Measurements from ENCODE around the gene FMNL3. TPM values are rescaled to one million over a fixed set of nuclear protein-coding genes. Genes with fewer than 3 reads are reported as not detected.

The FMNL3 gene
- total RNA-seq, 4 donors from 2014 or later = 48.3 to 64.2 (median 58.9) TPM

- DNase-seq (ENCODE audit: low spot score in 2 of 2) = no peak
- no peaks in the 10 kb centered on the region for H3K27me3 ChIP-seq
- 53 to 60% methylated on average over 3 of the region's 3 CpGs for WGBS, 2 donors
- H3K4me1 ChIP-seq = peaks cover 0 to 56% (median 12%) of the 10 kb centered on the region in 4 donors
- no peak overlapping the region for H3K27ac ChIP-seq
- TF ChIP-seq EP300 (IDR thresholded peaks at IDR 0.05) (no peak), CTCF (IDR thresholded peaks at IDR 0.05) (no peak), POLR2A (IDR thresholded peaks at IDR 0.05) (no peak)
- H3K9me3 ChIP-seq = no peaks in the 10 kb centered on the region
- no peaks in the 10 kb centered on the region for H3K36me3 ChIP-seq
- no peak overlapping the region for H3K4me3 ChIP-seq
These were observed 14.4 kb downstream of the FMNL3 start for GRCh38 chr12:49692851-49693250.

- H3K27me3 ChIP-seq = no peaks in the 10 kb centered on the region
- H3K36me3 ChIP-seq = no peaks in the 10 kb centered on the region
- H3K27ac ChIP-seq = peak overlapping the region in 1 of 4 donors; percentile 43
- no peak overlapping the region for H3K4me3 ChIP-seq
- TF ChIP-seq POLR2A (IDR thresholded peaks at IDR 0.05) (no peak), EP300 (IDR thresholded peaks at IDR 0.05) (no peak), CTCF (IDR thresholded peaks at IDR 0.05) (no peak)
- no peak for DNase-seq (ENCODE audit: low spot score in 2 of 2)
- H3K4me1 ChIP-seq = peaks cover 0 to 50% (median 4%) of the 10 kb centered on the region in 4 donors
- no peaks in the 10 kb centered on the region for H3K9me3 ChIP-seq
These were observed 17.4 kb downstream of the FMNL3 start for GRCh38 chr12:49689785-49690184.

- WGBS, 2 donors = 62 to 65% methylated on average over 2 of the region's 2 CpGs
- H3K36me3 ChIP-seq = no peaks in the 10 kb centered on the region
- DNase-seq (ENCODE audit: low spot score in 2 of 2) = no peak
- H3K27ac ChIP-seq = peak overlapping the region in 1 of 4 donors; percentile 43
- no peak overlapping the region for H3K4me3 ChIP-seq
- no peaks in the 10 kb centered on the region for H3K27me3 ChIP-seq
- peaks cover 0 to 54% (median 9%) of the 10 kb centered on the region in 4 donors for H3K4me1 ChIP-seq
- TF ChIP-seq POLR2A (IDR thresholded peaks at IDR 0.05) = no peak
- TF ChIP-seq CTCF (IDR thresholded peaks at IDR 0.05) = no peak
- TF ChIP-seq EP300 (IDR thresholded peaks at IDR 0.05) = no peak
- no peaks in the 10 kb centered on the region for H3K9me3 ChIP-seq
These were observed 18.0 kb downstream of the FMNL3 start for GRCh38 chr12:49689237-49689636.

DNA sequence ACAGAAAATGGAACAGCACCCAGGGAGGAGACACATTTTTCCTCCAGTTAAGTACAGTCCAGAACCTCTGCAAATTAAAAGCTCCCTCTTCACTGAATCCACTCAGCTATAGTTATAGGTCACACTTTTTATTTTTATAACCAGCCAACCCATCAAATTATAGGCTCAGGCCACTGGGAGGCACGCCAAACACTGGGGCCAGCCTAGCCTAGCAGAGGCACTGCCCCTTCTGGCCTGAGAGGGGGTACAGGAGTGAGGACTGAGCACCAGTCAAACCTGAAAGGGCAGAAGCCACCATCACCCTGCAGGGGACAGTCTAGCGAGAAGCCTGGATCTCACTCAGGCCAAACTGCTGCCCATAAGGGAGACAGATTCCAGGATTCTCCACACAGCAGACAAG is 19.3 kb downstream of the FMNL3 start:
- no peak overlapping the region for H3K4me3 ChIP-seq
- no peak overlapping the region for H3K27ac ChIP-seq
- no peaks in the 10 kb centered on the region for H3K27me3 ChIP-seq
- H3K4me1 ChIP-seq = peaks cover 0 to 62% (median 21%) of the 10 kb centered on the region in 4 donors
- no peaks in the 10 kb centered on the region for H3K9me3 ChIP-seq
- no peaks in the 10 kb centered on the region for H3K36me3 ChIP-seq
- DNase-seq (ENCODE audit: low spot score in 2 of 2) = no peak
- TF ChIP-seq POLR2A (IDR thresholded peaks at IDR 0.05) = no peak
- TF ChIP-seq CTCF (IDR thresholded peaks at IDR 0.05) = no peak
- no peak for TF ChIP-seq EP300 (IDR thresholded peaks at IDR 0.05)
- WGBS, 2 donors = 76 to 89% methylated on average over 2 of the region's 2 CpGs

GRCh38 chr12:49684310-49684854 is 22.8 kb downstream of the FMNL3 start:
- DNase-seq (ENCODE audit: low spot score in 2 of 2) = no peak
- Histone ChIP-seq H3K9me3 (no peaks in the 10 kb centered on the region), H3K4me1 (peaks cover 0 to 64% (median 19%) of the 10 kb centered on the region in 4 donors), H3K4me3 (no peak overlapping the region), H3K27me3 (no peaks in the 10 kb centered on the region), H3K36me3 (no peaks in the 10 kb centered on the region), H3K27ac (peak overlapping the region in 3 of 4 donors; percentile 20 to 74 (median 25))
- TF ChIP-seq EP300 (IDR thresholded peaks at IDR 0.05) = peak in 1 of 2 donors; percentile 6
- no peak for TF ChIP-seq CTCF (IDR thresholded peaks at IDR 0.05)
- 63 to 72% methylated on average over 5 of the region's 5 CpGs for WGBS, 2 donors
